Panc1 (cell line): ENCODE results near the gene MRTFA.

ENCODE experiments used
- POLR2AphosphoS5 ChIP-seq: IDR thresholded peaks from 2 replicates; pipeline ENCODE4 v1.6.1; 2012; ENCODE audit warnings: mild to moderate bottlenecking, low read depth, low read length, moderate library complexity
- TCF7L2 ChIP-seq: IDR thresholded peaks from 2 replicates; pipeline ENCODE4 v1.6.1; 2011; ENCODE audit warnings: mild to moderate bottlenecking, low read depth, low read length, inconsistent platforms
- TF ChIP-seq, protein P1 (sequence below): fragments of 450-650 bp; IDR thresholded peaks from 2 replicates; pipeline ENCODE4 v1.5.1; 2017; ENCODE audit warnings: mild to moderate bottlenecking

DNA sequence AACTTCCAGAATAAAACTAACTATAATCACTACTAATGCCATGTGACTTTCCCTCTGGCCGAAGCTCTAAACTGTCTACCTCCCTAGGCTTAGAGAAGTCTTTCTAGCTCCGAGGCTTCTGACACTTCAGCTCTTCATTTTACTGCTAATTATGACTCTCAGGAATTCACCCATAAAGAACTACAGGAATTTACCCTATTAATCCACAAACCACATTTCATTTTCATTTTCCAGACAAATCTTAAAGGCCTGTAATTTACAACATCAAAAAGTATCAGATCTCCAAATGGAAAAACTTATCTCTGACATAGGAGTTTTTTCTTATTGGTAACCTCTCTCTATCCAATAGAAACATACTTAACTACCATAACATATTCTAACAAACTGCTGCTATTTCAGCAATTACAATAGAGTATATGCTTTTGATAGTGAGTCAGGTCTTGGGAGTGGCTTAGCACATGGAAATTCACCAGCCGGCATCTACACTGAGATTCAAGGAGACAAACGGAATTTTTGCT, 33.4 kb downstream of the MRTFA start:
- TF ChIP-seq, protein P1, sequence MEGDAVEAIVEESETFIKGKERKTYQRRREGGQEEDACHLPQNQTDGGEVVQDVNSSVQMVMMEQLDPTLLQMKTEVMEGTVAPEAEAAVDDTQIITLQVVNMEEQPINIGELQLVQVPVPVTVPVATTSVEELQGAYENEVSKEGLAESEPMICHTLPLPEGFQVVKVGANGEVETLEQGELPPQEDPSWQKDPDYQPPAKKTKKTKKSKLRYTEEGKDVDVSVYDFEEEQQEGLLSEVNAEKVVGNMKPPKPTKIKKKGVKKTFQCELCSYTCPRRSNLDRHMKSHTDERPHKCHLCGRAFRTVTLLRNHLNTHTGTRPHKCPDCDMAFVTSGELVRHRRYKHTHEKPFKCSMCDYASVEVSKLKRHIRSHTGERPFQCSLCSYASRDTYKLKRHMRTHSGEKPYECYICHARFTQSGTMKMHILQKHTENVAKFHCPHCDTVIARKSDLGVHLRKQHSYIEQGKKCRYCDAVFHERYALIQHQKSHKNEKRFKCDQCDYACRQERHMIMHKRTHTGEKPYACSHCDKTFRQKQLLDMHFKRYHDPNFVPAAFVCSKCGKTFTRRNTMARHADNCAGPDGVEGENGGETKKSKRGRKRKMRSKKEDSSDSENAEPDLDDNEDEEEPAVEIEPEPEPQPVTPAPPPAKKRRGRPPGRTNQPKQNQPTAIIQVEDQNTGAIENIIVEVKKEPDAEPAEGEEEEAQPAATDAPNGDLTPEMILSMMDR = no peak
- TF ChIP-seq POLR2AphosphoS5 (no peak), TCF7L2 (no peak)
